Mammary epithelial cell (primary cell): ENCODE results near the gene TTC9.

ENCODE experiments used
- CTCF ChIP-seq, 2 donors: IDR thresholded peaks in 1 of 2; conservative IDR thresholded peaks in 1 of 2; 2 replicates each; pipeline ENCODE4 v1.5.1; 2011 to 2012; ENCODE audit warnings: inconsistent platforms in 2 of 2, low read length in 2 of 2, mild to moderate bottlenecking in 2 of 2, control low read depth in 1 of 2, low read depth in 1 of 2; ENCODE audit not compliant: insufficient read depth in 1 of 2; ENCODE audit errors: extremely low read depth in 1 of 2
- EZH2 ChIP-seq: IDR thresholded peaks from 2 replicates; pipeline ENCODE4 v1.6.1; 2012; ENCODE audit warnings: low read length, inconsistent platforms, borderline replicate concordance

GRCh38 chr14:70680748-70681147, 39.0 kb downstream of the TTC9 start:
- TF ChIP-seq CTCF (conservative IDR thresholded peaks at IDR 0.05 in 1 of 2, IDR thresholded peaks at IDR 0.05 in 1 of 2; ENCODE audit: extremely low read depth in 1 of 2, insufficient read depth in 1 of 2, low read depth in 1 of 2, low read length in 2 of 2) = no peak
- TF ChIP-seq EZH2 = no peak
